Stimulated activated CD4-positive, alpha-beta T cell treated with anti-CD3 and anti-CD28 coated beads, Interleukin-4, amount 100 ng/mL, for 48 hours (primary cell): ENCODE data around the gene SYNM.

Experiments
- DNase-seq, 2 donors: peaks; one replicate each; pipeline ENCODE4 v3.0.0-alpha.2; 2020; ENCODE audit warnings: low read depth in 2 of 2

Gene SYNM

GRCh38 chr15:99122831-99123712, 18.2 kb downstream of the SYNM start:
- DNase-seq = no peak

GRCh38 chr15:99123713-99124451, 19.0 kb downstream of the SYNM start:
- DNase-seq = no peak

GRCh38 chr15:99124641-99125040, 19.8 kb downstream of the SYNM start:
- no peak for DNase-seq

- DNase-seq = no peak
Measured at GRCh38 chr15:99125061-99125891, 20.4 kb downstream of the SYNM start.

GRCh38 chr15:99126131-99126588, 21.3 kb downstream of the SYNM start:
- DNase-seq = no peak

GRCh38 chr15:99126930-99127329, 22.1 kb downstream of the SYNM start:
- DNase-seq = no peak

- DNase-seq = no peak
Measured at GRCh38 chr15:99127773-99128172, 22.9 kb downstream of the SYNM start.

GRCh38 chr15:99128411-99128810, 23.5 kb downstream of the SYNM start:
- no peak for DNase-seq

- DNase-seq = no peak
Measured at GRCh38 chr15:99129644-99130043, 24.8 kb downstream of the SYNM start.

- no peak for DNase-seq
Measured at GRCh38 chr15:99130314-99130713, 25.4 kb downstream of the SYNM start.

GRCh38 chr15:99130765-99131440, 26.0 kb downstream of the SYNM start:
- DNase-seq = no peak

GRCh38 chr15:99131441-99132023, 26.7 kb downstream of the SYNM start:
- DNase-seq = no peak

- no peak for DNase-seq
Measured at GRCh38 chr15:99132122-99132521, 27.2 kb downstream of the SYNM start.

- no peak for DNase-seq
Measured at GRCh38 chr15:99132634-99133287, 27.9 kb downstream of the SYNM start.

- DNase-seq = no peak
Measured at GRCh38 chr15:99134317-99134821, 29.5 kb downstream of the SYNM start.

- no peak for DNase-seq
Measured at GRCh38 chr15:99135194-99135593, 30.3 kb downstream of the SYNM start.

- DNase-seq = no peak
Measured at GRCh38 chr15:99137111-99137546, 32.2 kb downstream of the SYNM start.

- no peak for DNase-seq
Measured at GRCh38 chr15:99137877-99138276, 33.0 kb downstream of the SYNM start.

- no peak for DNase-seq
Measured at GRCh38 chr15:99138491-99138982, 33.7 kb downstream of the SYNM start.

- DNase-seq = no peak
Measured at GRCh38 chr15:99139276-99139675, 34.4 kb downstream of the SYNM start.
